HCT116 (cell line): ENCODE measurements around the gene USP8. TPM values are rescaled to one million over a fixed set of nuclear protein-coding genes. Genes with fewer than 3 reads are reported as not detected.

Source experiments
- ATAC-seq: fragments of 200-7000 bp; cut with Tn5 transposase; 2 replicates; pipeline ENCODE4 v1.9.1; 2020; ENCODE audit warnings: mild to moderate bottlenecking, moderate library complexity
- BruUV-seq: library from RNA; stranded (reverse); fragments of 400-500 nt; replicated peaks from 2 replicates; lab custom pipeline; 2021; lab: Mats Ljungman, UMichigan
- CTCF ChIA-PET: fragments of 300-600 bp; sonication (Branson Sonifier 250); formaldehyde crosslinking; loops from one replicate; lab custom pipeline; 2021; ENCODE audit warnings: antibody characterized with exemption; lab: Charles Lee
- POLR2A ChIA-PET: fragments of 300-600, 350-600 bp; sonication (Branson Sonifier 250); formaldehyde crosslinking; loops from one replicate; lab custom pipeline; 2021; ENCODE audit warnings: antibody characterized with exemption; lab: Charles Lee
- RAD21 ChIA-PET, 2 experiments: fragments of 300-600 bp; sonication (Branson Sonifier 250); formaldehyde crosslinking; loops; one replicate each; lab custom pipeline; 2023; ENCODE audit warnings: low total read pairs in 2 of 2; ENCODE audit not compliant: uncharacterized antibody in 2 of 2, unreplicated experiment in 2 of 2, low non-redundant PET in 1 of 2; lab: Charles Lee
- DNase-seq: peaks from one replicate; pipeline ENCODE4 v3.0.0-alpha.2; 2010; ENCODE audit warnings: low read depth, low spot score
- H2AFZ ChIP-seq: fragments of 200-600 bp; shearing (Covaris generic), sonication (generic); 2 replicates; pipeline ENCODE4 v1.6.1; 2017; ENCODE audit warnings: low read depth, mixed run types, mixed read lengths, antibody characterized with exemption, low read length; ENCODE audit not compliant: poor library complexity, severe bottlenecking
- H3K27ac ChIP-seq: 2 replicates; pipeline ENCODE4 v1.5.1; 2012; ENCODE audit warnings: low read depth, low read length
- H3K27me3 ChIP-seq: fragments of 200-600 bp; sonication (generic); 2 replicates; pipeline ENCODE4 v1.6.1; 2016; ENCODE audit warnings: mixed run types, low read length, mixed read lengths; ENCODE audit not compliant: insufficient read depth
- H3K36me3 ChIP-seq, 2 experiments: fragments of 200-500 bp in 1 of 2; fragments of 200-600 bp in 1 of 2; sonication (Bioruptor generic) in 1 of 2; sonication (generic) in 1 of 2; 2 replicates each; pipeline versions ENCODE4 v1.5.1 to v1.6.1; 2014 to 2016; ENCODE audit warnings: low read length in 2 of 2, inconsistent platforms in 1 of 2, mixed read lengths in 1 of 2, mixed run types in 1 of 2; ENCODE audit not compliant: insufficient read depth in 2 of 2, control insufficient read depth in 1 of 2
- H3K4me1 ChIP-seq, 2 experiments: fragments of 200-600 bp in 1 of 2; sonication (generic) in 1 of 2; 2 replicates each; pipeline versions ENCODE4 v1.5.1 to v1.6.1; 2012 to 2017; ENCODE audit warnings: low read length in 2 of 2, inconsistent platforms in 1 of 2, mild to moderate bottlenecking in 1 of 2, mixed read lengths in 1 of 2, mixed run types in 1 of 2, moderate library complexity in 1 of 2; ENCODE audit not compliant: insufficient read depth in 2 of 2, control insufficient read depth in 1 of 2
- H3K4me2 ChIP-seq: fragments of 200-600 bp; sonication (generic); 2 replicates; pipeline ENCODE4 v1.6.1; 2017; ENCODE audit warnings: mixed run types, low read length, mixed read lengths
- H3K4me3 ChIP-seq, 2 experiments: fragments of 200-600 bp in 1 of 2; sonication (generic) in 1 of 2; replicated peaks in 1 of 2; 2 replicates each; pipeline ENCODE4 v1.5.1; 2011 to 2016; ENCODE audit warnings: low read length in 2 of 2, control low read depth in 1 of 2, low read depth in 1 of 2, mild to moderate bottlenecking in 1 of 2, mixed read lengths in 1 of 2, mixed run types in 1 of 2
- H3K79me2 ChIP-seq: fragments of 200-600 bp; sonication (generic); 2 replicates; pipeline ENCODE4 v1.6.1; 2017; ENCODE audit warnings: mild to moderate bottlenecking, mixed run types, low read length, moderate library complexity, mixed read lengths; ENCODE audit not compliant: insufficient read depth
- H3K9ac ChIP-seq: fragments of 200-600 bp; sonication (generic); 2 replicates; pipeline ENCODE4 v1.6.1; 2016; ENCODE audit warnings: low read length, mixed read lengths
- H3K9me2 ChIP-seq: fragments of 200-600 bp; sonication (generic), shearing (Covaris generic); 2 replicates; pipeline ENCODE4 v1.6.1; 2017; ENCODE audit warnings: mixed run types, mild to moderate bottlenecking, moderate library complexity; ENCODE audit not compliant: insufficient read depth
- H3K9me3 ChIP-seq, 2 experiments: fragments of 200-500 bp in 1 of 2; fragments of 200-600 bp in 1 of 2; sonication (Bioruptor generic) in 1 of 2; sonication (generic) in 1 of 2; 2 replicates each; pipeline ENCODE4 v1.6.1; 2014 to 2017; ENCODE audit warnings: low read length in 2 of 2, mixed read lengths in 2 of 2, inconsistent platforms in 1 of 2, low read depth in 1 of 2, mild to moderate bottlenecking in 1 of 2, mixed run types in 1 of 2, moderate library complexity in 1 of 2; ENCODE audit not compliant: control insufficient read depth in 1 of 2, insufficient read depth in 1 of 2
- H4K20me1 ChIP-seq: fragments of 200-600 bp; sonication (generic), shearing (Covaris generic); 2 replicates; pipeline ENCODE4 v1.6.1; 2017; ENCODE audit warnings: mixed run types, mild to moderate bottlenecking, moderate library complexity; ENCODE audit not compliant: insufficient read depth
- CBX3 ChIP-seq: IDR thresholded peaks from 2 replicates; pipeline ENCODE4 v1.6.1; 2012; ENCODE audit warnings: low read depth
- CEBPB ChIP-seq: IDR thresholded peaks from 2 replicates; pipeline ENCODE4 v1.6.1; 2012; ENCODE audit warnings: low read depth
- CTCF ChIP-seq, 3 experiments: fragments of 200-600 bp in 1 of 3; sonication (generic) in 1 of 3; IDR thresholded peaks in 2 of 3; conservative IDR thresholded peaks in 1 of 3; 2 replicates each; pipeline ENCODE4 v1.5.1; 2012 to 2017; ENCODE audit warnings: low read depth in 2 of 3, low read length in 2 of 3, antibody characterized with exemption in 1 of 3, borderline replicate concordance in 1 of 3, control low read depth in 1 of 3, mild to moderate bottlenecking in 1 of 3, mixed read lengths in 1 of 3, mixed run types in 1 of 3, moderate library complexity in 1 of 3; ENCODE audit not compliant: insufficient read depth in 1 of 3
- EGR1 ChIP-seq: IDR thresholded peaks from 2 replicates; pipeline ENCODE4 v1.6.1; 2012; ENCODE audit warnings: low read depth
- EZH2 ChIP-seq: fragments of 200-600 bp; sonication (generic); IDR thresholded peaks from 2 replicates; pipeline ENCODE4 v1.6.1; 2017; ENCODE audit warnings: antibody characterized with exemption, mixed run types
- EZH2phosphoT487 ChIP-seq: fragments of 200-600 bp; IDR thresholded peaks from 2 replicates; pipeline ENCODE4 v1.6.1; 2018; ENCODE audit warnings: antibody characterized with exemption, borderline replicate concordance
- POLR2A ChIP-seq: IDR thresholded peaks from 2 replicates; pipeline ENCODE4 v1.7.0; 2011; ENCODE audit warnings: borderline replicate concordance; ENCODE audit not compliant: insufficient read depth, insufficient read length; ENCODE audit errors: extremely low read depth
- RAD21 ChIP-seq: IDR thresholded peaks from 2 replicates; pipeline ENCODE4 v1.6.1; 2012; ENCODE audit warnings: low read depth, mild to moderate bottlenecking
- REST ChIP-seq: IDR thresholded peaks from 2 replicates; pipeline ENCODE4 v1.6.1; 2012; ENCODE audit warnings: low read depth
- SIN3A ChIP-seq: IDR thresholded peaks from 2 replicates; pipeline ENCODE4 v1.6.1; 2012; ENCODE audit warnings: low read depth
- SRF ChIP-seq: IDR thresholded peaks from 2 replicates; pipeline ENCODE4 v1.6.1; 2012; ENCODE audit warnings: low read depth
- YY1 ChIP-seq: IDR thresholded peaks from 2 replicates; pipeline ENCODE4 v1.6.1; 2011; ENCODE audit warnings: low read length, low read depth, moderate library complexity, mild to moderate bottlenecking; ENCODE audit not compliant: insufficient replicate concordance; ENCODE audit errors: extremely low read depth
- ZBTB33 ChIP-seq: IDR thresholded peaks from 2 replicates; pipeline ENCODE4 v1.6.1; 2011; ENCODE audit warnings: mild to moderate bottlenecking, low read length, moderate library complexity; ENCODE audit not compliant: insufficient replicate concordance; ENCODE audit errors: extremely low read depth
- ZFX ChIP-seq: fragments of 450-650 bp; IDR thresholded peaks from 2 replicates; pipeline ENCODE4 v1.6.1; 2017
- intact Hi-C: fragments of 100-400 bp; cut with micrococcal nuclease; formaldehyde crosslinking; loops from 2 replicates; pipeline ENCODE4 v1.10.0; 2022
- total RNA-seq: library from RNA; stranded (reverse); gene quantifications from one replicate; pipeline ENCODE4 v1.2.1, GENCODE V29; 2021; ENCODE audit not compliant: unreplicated experiment

The USP8 gene
- total RNA-seq, 1 experiment from 2014 or later = 67.9 TPM

GRCh38 chr15:50542887-50543210 is 118.6 kb downstream of the USP8 start:
- no peak overlapping the region for H2AFZ ChIP-seq
- H3K36me3 ChIP-seq = no peaks in the 10 kb centered on the region
- ATAC-seq = no peak
- H3K9me3 ChIP-seq = no peaks in the 10 kb centered on the region
- no TSS peak for BruUV-seq
- RAD21 ChIA-PET = no interaction called here
- no peaks in the 10 kb centered on the region for H3K9me2 ChIP-seq
- H3K4me3 ChIP-seq = no peak overlapping the region
- TF ChIP-seq SRF (no peak), POLR2A (no peak), CTCF (IDR thresholded peaks at IDR 0.05 in 2 of 3, conservative IDR thresholded peaks at IDR 0.05 in 1 of 3; ENCODE audit: borderline replicate concordance in 1 of 3, insufficient read depth in 1 of 3, low read depth in 2 of 3, low read length in 2 of 3) (no peak), ZFX (no peak), CEBPB (no peak), CBX3 (no peak)
- TF ChIP-seq, all 23 proteins: peak for 0
- ChIA-PET POLR2A (no interaction called here), CTCF (no interaction called here)
- DNase-seq = no peak
- Histone ChIP-seq H3K4me2 (no peak overlapping the region), H4K20me1 (no peaks in the 10 kb centered on the region), H3K9ac (no peak overlapping the region), H3K27me3 (no peaks in the 10 kb centered on the region), H3K79me2 (no peaks in the 10 kb centered on the region), H3K4me1 (no peaks in the 10 kb centered on the region), H3K27ac (no peak overlapping the region)
- intact Hi-C loops = no loop called here

GRCh38 chr15:50543556-50543955 is 119.4 kb downstream of the USP8 start:
- H2AFZ ChIP-seq = no peak overlapping the region
- no peak overlapping the region for H3K4me3 ChIP-seq
- no peaks in the 10 kb centered on the region for H3K36me3 ChIP-seq
- H3K4me1 ChIP-seq = no peaks in the 10 kb centered on the region
- H3K9me3 ChIP-seq = no peaks in the 10 kb centered on the region
- ChIA-PET CTCF (no interaction called here), POLR2A (interaction anchor here (0.6 kb wide), 1 partner anchor 30 kb away, joined by 6 read pairs; no protein-coding TSS in a partner anchor), RAD21 (no interaction called here)
- intact Hi-C loops = no loop called here
- no peaks in the 10 kb centered on the region for H3K27me3 ChIP-seq
- no TSS peak for BruUV-seq
- no peaks in the 10 kb centered on the region for H3K79me2 ChIP-seq
- H3K9ac ChIP-seq = no peak overlapping the region
- DNase-seq (no peak), ATAC-seq (no peak)
- no peaks in the 10 kb centered on the region for H3K9me2 ChIP-seq
- no peak overlapping the region for H3K27ac ChIP-seq
- no peak overlapping the region for H3K4me2 ChIP-seq
- H4K20me1 ChIP-seq = no peaks in the 10 kb centered on the region
- TF ChIP-seq CBX3 (no peak), RAD21 (no peak), EZH2 (no peak), EGR1 (no peak), YY1 (no peak), SRF (no peak), EZH2phosphoT487 (no peak), ZFX (no peak), ZBTB33 (no peak), REST (no peak), SIN3A (no peak)
